Dermis blood vessel endothelial cell (primary cell): ENCODE data around the gene TNF. TPM values are rescaled to one million over a fixed set of nuclear protein-coding genes. Genes with fewer than 3 reads are reported as not detected.

Experiments used
- total RNA-seq: library from RNA; depleted of rRNA; stranded (reverse); fragments of >200 nt; gene quantifications from 2 replicates; pipeline ENCODE4 v1.2.3, GENCODE V29; 2014

Gene TNF
- total RNA-seq, 1 donor from 2014 or later: 0.17 TPM

Other genes starting within 250 kb of the TNF start
- 256 and 1,456 TPM in 2 replicates for gene HLA-B, start 218.4 kb upstream of the TNF start, total RNA-seq
- 40.3 and 57.9 TPM in 2 replicates for gene MICA, start 172.0 kb upstream of the TNF start, total RNA-seq
- 14.5 and 29.3 TPM in 2 replicates for gene MICB, start 77.4 kb upstream of the TNF start, total RNA-seq
- gene MCCD1, start 46.6 kb upstream of the TNF start, total RNA-seq: not detected in 2 replicates
- gene DDX39B, start 33.6 kb upstream of the TNF start, total RNA-seq: 308 and 381 TPM in 2 replicates
- 0.19 and 0.51 TPM in 2 replicates for gene ATP6V1G2, start 29.0 kb upstream of the TNF start, total RNA-seq
- 21.0 and 30.8 TPM in 2 replicates for gene NFKBIL1, start 28.0 kb upstream of the TNF start, total RNA-seq
- gene LTA, start 3.3 kb upstream of the TNF start, total RNA-seq: not detected in 2 replicates
- gene LTB, start 6.9 kb downstream of the TNF start, total RNA-seq: 3.4 and 30.5 TPM in 2 replicates
- 0.37 TPM in 1 of 2 replicates, not detected in the other for gene LST1, start 10.7 kb downstream of the TNF start, total RNA-seq
- not detected in 2 replicates for gene NCR3, start 17.4 kb downstream of the TNF start, total RNA-seq
- not detected in 2 replicates for gene AIF1, start 39.7 kb downstream of the TNF start, total RNA-seq
- gene PRRC2A, start 45.1 kb downstream of the TNF start, total RNA-seq: 32.2 and 70.8 TPM in 2 replicates
- 133 and 309 TPM in 2 replicates for gene BAG6, start 77.1 kb downstream of the TNF start, total RNA-seq
- gene APOM, start 80.3 kb downstream of the TNF start, total RNA-seq: 0.34 and 0.37 TPM in 2 replicates
- gene C6orf47, start 85.2 kb downstream of the TNF start, total RNA-seq: 20.6 and 28.6 TPM in 2 replicates
- gene GPANK1, start 89.4 kb downstream of the TNF start, total RNA-seq: 11.9 and 12.9 TPM in 2 replicates
- 111 and 116 TPM in 2 replicates for gene CSNK2B, start 90.5 kb downstream of the TNF start, total RNA-seq
- gene LY6G5B, start 94.4 kb downstream of the TNF start, total RNA-seq: 1.8 and 3.2 TPM in 2 replicates
- 3.6 and 4.5 TPM in 2 replicates for gene LY6G5C, start 105.5 kb downstream of the TNF start, total RNA-seq
- 60.7 and 66.9 TPM in 2 replicates for gene ABHD16A, start 127.8 kb downstream of the TNF start, total RNA-seq
- not detected in 2 replicates for gene LY6G6F, start 131.3 kb downstream of the TNF start, total RNA-seq
- gene LY6G6D, start 139.8 kb downstream of the TNF start, total RNA-seq: not detected in 2 replicates
- not detected in 2 replicates for gene LY6G6C, start 146.2 kb downstream of the TNF start, total RNA-seq
- not detected in 2 replicates for gene MPIG6B, start 147.8 kb downstream of the TNF start, total RNA-seq
- 126 and 150 TPM in 2 replicates for gene DDAH2, start 153.7 kb downstream of the TNF start, total RNA-seq
- 543 and 615 TPM in 2 replicates for gene CLIC1, start 161.0 kb downstream of the TNF start, total RNA-seq
- gene MSH5, start 164.4 kb downstream of the TNF start, total RNA-seq: 7.1 and 8.5 TPM in 2 replicates
- 1.4 and 2.4 TPM in 2 replicates for gene SAPCD1, start 187.1 kb downstream of the TNF start, total RNA-seq
- 0.05 and 0.34 TPM in 2 replicates for gene VWA7, start 201.8 kb downstream of the TNF start, total RNA-seq
- gene VARS1, start 220.2 kb downstream of the TNF start, total RNA-seq: 39.7 and 116 TPM in 2 replicates
- 32.0 and 36.9 TPM in 2 replicates for gene LSM2, start 231.4 kb downstream of the TNF start, total RNA-seq
- 0.51 and 0.85 TPM in 2 replicates for gene HSPA1L, start 239.7 kb downstream of the TNF start, total RNA-seq
- gene HSPA1A, start 240.0 kb downstream of the TNF start, total RNA-seq: 139 and 155 TPM in 2 replicates